HG03469 (cell line): ENCODE data around the gene DYNC2H1.
"Not testable (repeated sequence)": the region's sequence is repeated elsewhere in the genome, so short reads cannot be mapped to it uniquely, and the experiment has no call there.

ENCODE experiments used
- ATAC-seq: cut with Tn5 transposase; IDR thresholded peaks from one replicate; pipeline ENCODE4 v1.9.1; 2021; ENCODE audit warnings: mild to moderate bottlenecking, moderate library complexity, moderate number of reproducible peaks; ENCODE audit not compliant: unreplicated experiment

The DYNC2H1 gene

GRCh38 chr11:103112364-103112763 is 3.1 kb downstream of the DYNC2H1 start:
- ATAC-seq, result no peak

GRCh38 chr11:103114836-103115235 is 5.6 kb downstream of the DYNC2H1 start:
- ATAC-seq, result no peak

- no peak for ATAC-seq
These were observed 16.2 kb downstream of the DYNC2H1 start for GRCh38 chr11:103125462-103125861.

GRCh38 chr11:103141986-103142385 is 32.8 kb downstream of the DYNC2H1 start:
- ATAC-seq, result not testable (repeated sequence)

GRCh38 chr11:103147627-103148026 is 38.4 kb downstream of the DYNC2H1 start:
- ATAC-seq, result no peak

GRCh38 chr11:103157542-103157941 is 48.3 kb downstream of the DYNC2H1 start:
- no peak for ATAC-seq

- no peak for ATAC-seq
These were observed 55.0 kb downstream of the DYNC2H1 start for GRCh38 chr11:103164093-103164796.

- ATAC-seq, result no peak
These were observed 57.9 kb downstream of the DYNC2H1 start for GRCh38 chr11:103167166-103167565.

- no peak for ATAC-seq
These were observed 61.6 kb downstream of the DYNC2H1 start for GRCh38 chr11:103170865-103171264.

- no peak for ATAC-seq
These were observed 66.4 kb downstream of the DYNC2H1 start for GRCh38 chr11:103175461-103176129.

- no peak for ATAC-seq
These were observed 74.9 kb downstream of the DYNC2H1 start for GRCh38 chr11:103183981-103184611.

GRCh38 chr11:103202048-103202651 is 92.9 kb downstream of the DYNC2H1 start:
- no peak for ATAC-seq

GRCh38 chr11:103210543-103210942 is 101.3 kb downstream of the DYNC2H1 start:
- ATAC-seq, result no peak

GRCh38 chr11:103215812-103216211 is 106.6 kb downstream of the DYNC2H1 start:
- ATAC-seq, result no peak

- ATAC-seq, result no peak
These were observed 110.9 kb downstream of the DYNC2H1 start for GRCh38 chr11:103220133-103220532.

- ATAC-seq, result no peak
These were observed 113.6 kb downstream of the DYNC2H1 start for GRCh38 chr11:103222806-103223205.

- no peak for ATAC-seq
These were observed 119.6 kb downstream of the DYNC2H1 start for GRCh38 chr11:103228807-103229206.

GRCh38 chr11:103234974-103235373 is 125.7 kb downstream of the DYNC2H1 start:
- no peak for ATAC-seq

GRCh38 chr11:103241574-103241973 is 132.3 kb downstream of the DYNC2H1 start:
- no peak for ATAC-seq

GRCh38 chr11:103254123-103254522 is 144.9 kb downstream of the DYNC2H1 start:
- no peak for ATAC-seq

GRCh38 chr11:103257360-103257759 is 148.1 kb downstream of the DYNC2H1 start:
- no peak for ATAC-seq
